NCI-H226 (cell line): ENCODE measurements around the gene PRLH.
"Not testable (repeated sequence)": the region's sequence is repeated elsewhere in the genome, so short reads cannot be mapped to it uniquely, and the experiment has no call there.

Experiments
- DNase-seq: peaks from one replicate; pipeline ENCODE4 v3.0.0-alpha.2; 2015

The PRLH gene

DNA sequence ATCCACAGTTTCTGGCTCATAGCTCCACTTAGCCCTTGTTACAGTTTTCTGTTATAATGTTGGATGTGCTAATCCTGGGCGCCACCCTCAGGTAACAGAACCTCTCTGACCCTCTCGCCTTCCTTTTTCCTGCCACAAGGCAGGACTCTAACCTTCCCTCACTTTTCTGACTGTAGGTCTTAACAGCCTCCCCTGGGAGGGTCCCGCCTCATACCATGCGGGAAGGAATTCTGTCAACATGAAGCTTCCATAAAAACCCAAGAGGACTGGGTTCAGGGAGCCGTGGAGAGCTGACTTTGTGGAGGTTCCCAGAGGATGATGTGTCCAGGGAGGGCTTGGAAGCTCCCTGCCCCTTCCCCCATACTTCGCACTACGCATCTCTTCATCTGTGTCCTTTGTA lies 36.0 kb downstream of the PRLH start:
- DNase-seq, result no peak

DNA sequence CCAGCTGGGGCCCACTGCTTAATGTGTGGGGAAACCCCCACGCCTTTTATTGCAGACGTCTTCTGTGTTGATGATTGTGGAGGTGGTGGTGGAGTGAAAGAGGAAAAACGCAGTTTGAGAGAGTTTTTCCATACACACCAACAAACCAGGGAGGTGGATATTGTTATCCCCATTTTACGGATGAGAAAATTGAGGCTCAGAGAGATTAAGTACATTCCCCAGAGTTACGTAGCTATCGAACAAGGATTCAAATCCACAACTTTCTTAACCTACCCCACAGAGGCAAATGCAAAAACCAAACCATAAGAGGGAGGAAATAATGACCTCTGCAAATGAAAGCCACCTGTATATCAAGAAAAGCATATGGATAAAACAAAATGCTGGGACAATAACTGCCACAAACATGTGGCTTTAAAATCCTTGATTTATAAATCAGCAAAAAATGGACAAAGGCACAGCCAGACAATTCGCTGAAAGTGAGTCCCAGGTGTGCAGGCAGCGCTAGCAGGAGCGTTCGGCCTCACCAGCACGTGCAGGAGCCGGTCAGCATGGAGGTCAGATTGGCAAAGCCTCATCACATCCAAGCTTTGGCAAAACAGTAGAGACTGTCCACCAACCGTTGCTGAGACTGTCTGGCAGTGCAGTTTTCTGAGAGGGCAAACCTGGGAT lies 36.8 kb downstream of the PRLH start:
- no peak for DNase-seq

DNA sequence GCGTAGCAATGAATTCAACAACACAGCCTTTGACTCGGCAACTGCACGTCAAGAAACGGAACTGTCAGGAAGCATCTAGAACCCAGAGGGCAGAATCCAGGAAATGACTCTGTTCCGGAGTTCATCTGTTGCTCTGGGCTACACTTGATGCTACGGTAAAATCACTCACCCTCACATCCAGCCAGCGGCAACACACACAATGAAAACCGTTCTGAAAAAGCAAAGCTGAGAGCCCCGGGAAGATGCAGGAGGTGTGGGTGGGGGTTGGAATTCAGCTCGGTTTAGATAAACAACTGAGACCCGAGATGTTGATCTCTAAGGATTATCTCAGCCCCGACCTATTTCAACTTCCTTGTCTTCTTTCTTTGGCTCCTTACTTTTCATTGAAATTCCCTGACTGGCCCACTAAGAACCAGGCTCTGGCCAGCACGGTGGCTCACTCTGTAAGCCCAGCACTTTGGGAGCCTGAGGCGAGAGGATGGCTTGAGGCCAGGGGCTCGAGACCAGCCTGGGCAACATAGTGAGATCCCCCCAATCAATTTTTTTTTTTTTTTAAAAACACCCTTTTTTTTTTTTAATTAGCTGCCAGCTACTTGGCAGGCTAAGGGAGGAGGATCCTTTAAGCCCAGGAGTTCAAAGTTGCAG lies 37.5 kb downstream of the PRLH start:
- DNase-seq, result peak; percentile 20

DNA sequence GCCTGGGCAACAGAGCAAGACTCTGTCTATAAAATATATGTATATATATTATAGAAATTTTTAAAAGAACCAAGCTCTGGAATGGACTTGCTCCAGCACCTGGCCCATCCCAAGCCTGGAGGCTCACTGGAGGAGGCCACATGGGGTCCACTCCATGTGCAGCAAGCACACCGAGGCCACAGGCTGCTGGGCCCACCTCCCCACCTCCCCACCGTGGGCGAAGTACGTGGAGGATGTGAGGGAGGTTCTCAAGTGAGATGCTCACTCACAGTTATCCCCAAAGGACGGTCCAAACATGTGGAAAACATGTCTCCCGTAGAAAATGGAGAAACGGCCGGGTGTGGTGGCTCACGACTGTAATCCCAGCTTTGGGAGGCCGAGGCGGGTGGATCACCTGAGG lies 38.0 kb downstream of the PRLH start:
- DNase-seq, result no peak

DNA sequence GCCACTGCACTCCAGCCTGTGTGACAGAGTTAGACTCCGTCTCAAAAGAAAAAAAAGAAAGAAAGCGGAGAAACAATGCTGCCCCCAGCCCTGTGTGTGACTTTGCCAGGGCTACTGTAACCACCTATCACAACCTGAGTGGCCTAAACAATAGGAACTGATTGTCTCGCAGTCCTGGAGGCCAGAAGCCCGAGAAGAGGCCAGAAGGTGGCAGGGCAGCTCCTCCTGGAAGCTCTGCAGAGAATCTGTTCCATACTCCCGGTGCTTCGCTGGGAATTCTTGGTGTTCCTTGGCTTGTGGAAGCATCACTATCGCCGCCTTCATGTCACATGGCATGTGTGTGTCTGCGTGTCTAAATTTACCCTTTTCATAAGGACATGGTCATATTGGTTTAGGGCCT lies 38.6 kb downstream of the PRLH start:
- DNase-seq, result peak; percentile 43

DNA sequence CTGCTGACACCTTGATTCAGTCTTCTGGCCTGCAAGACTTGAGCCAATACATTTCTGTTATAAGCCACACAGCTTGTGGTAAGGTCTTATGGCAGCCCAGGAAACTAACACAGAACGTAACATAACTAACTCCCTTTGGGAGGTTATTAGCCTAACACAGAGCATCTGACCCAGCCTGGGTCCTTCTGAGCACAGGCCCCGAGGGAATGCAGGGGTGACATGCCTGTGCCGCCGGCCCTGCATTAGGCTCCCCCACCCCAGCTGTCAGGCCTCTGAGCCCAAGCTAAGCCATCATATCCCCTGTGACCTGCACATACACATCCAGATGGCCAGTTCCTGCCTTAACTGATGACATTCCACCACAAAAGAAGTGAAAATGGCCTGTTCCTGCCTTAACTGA lies 40.1 kb downstream of the PRLH start:
- DNase-seq, result not testable (repeated sequence)

DNA sequence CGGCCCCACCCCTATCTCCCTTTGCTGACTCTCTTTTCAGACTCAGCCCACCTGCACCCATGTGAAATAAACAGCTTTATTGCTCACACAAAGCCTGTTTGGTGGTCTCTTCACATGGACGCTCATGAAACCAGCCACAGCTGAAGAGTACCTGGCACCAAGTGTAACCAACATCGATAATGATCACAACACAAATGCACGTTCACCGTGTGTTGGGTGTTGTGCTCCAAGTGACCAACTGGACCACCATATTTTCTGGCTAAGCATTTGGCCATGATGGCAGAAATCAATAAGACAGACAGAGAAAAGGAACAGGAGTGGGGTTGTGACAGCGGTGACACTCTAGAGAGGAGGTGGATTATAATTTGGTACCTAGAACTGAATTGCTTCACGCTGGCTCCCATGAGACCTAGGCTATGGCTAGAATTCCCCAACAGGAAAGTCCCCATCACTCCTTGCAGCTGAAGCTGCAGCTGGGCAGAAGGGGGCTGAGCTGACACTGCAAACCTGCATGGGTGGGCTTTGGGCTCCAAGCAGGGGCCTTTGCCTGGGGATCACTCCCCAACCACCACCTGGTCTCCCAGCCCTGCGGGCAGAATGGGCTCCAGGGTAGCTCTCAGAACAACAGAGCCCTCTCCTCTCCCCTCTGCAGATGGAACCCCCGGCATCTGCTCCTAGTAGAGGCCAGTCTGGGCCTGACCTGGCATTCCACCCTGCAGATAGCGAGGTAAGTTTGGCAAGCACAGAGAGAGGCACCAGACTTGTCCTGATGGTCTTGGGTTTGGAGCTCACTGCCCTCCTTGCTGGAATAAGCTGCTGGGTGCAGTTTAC lies 46.4 kb downstream of the PRLH start:
- no peak for DNase-seq

DNA sequence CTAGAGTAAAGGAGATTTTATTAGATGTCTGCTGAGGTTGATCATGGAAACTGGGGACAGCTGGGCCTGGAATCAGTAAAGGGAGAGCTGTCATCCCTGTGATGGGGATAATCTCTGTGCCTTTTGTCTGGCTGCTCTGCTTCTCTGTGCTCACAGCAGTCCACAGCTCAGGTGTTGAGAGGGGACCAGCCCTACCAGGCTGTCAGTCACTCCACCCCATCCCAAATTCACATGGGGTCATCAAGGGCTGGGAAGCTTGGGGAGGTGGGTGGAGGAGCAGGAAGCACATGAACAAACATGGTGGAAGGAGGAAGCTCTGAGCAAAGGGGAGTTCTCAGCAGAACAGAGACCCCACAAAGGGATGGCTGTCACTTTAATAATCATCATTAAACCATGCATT lies 47.3 kb downstream of the PRLH start:
- no peak for DNase-seq

DNA sequence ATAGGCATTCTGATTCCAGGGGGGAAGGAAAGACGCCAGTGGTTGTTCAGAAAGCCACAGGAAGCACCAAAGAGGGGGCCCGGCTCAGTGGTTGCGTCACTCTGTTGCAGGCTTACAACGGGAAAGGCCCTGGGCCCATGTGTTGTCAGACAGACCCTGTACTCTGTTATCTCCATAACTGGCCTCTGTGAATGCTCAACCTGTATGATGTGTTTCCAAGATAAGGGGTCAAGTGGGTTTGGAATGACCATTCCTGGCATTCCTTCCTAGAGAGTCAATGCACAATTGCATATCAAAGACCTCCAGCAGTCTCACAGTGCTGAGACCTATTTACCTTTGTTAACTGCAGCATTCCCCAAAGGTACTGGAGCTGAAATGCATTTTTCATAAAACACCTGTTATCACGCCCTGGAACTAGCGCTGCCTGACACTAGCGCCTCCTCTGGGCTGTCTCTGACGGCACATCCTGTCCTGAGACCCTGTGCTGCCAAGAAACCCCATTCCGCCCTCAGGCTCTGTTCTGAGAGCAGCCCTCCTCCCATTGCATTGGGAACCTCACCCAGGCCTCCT lies 47.9 kb downstream of the PRLH start:
- DNase-seq, result peak; percentile 99

DNA sequence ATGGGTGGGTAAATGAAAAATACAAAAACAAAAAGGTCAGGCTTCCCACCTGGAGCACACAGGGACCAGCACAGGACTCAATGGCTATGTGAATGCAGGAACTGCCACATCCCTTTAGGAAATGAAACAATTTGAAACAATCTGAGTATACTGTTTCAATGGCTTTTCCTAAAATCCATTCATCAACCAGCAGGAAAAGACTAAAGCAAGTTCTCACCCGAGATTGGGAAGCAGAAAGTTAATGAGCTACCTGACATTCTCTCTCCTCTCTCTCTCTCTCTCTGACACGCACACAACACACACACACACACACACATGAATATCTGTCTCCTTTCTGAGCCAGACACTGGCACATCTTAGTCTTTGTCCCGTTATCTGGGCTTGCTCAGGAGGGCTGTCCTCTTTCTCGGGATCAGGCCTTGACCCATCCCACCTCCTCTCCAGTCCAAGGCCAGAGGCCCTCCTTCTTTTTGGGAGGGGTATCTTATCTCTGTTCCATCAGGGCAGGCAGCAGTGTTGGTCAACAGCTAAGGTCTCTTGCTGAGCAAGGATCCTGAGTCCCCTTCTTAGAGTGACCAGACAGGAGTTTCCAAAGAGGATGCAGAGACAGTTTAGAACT lies 49.4 kb downstream of the PRLH start:
- no peak for DNase-seq

DNA sequence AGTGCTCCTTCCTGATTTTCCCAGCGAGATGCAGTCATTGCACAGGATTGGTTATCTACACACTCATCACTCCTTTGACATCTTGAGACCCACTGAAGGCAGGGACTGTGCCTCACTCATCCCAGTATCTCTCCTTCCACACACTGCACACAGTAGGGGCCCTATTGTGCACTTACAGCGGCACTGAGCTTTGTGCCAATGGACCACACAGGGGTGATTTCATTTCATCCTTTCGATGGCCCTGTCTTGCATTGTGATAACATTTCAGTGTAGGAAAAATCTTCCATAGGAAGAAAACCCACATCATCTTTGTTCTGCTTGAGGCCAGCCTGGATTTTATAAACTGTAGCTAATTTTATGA lies 50.0 kb downstream of the PRLH start:
- DNase-seq, result no peak
